Measurements from ENCODE around the gene EPHB4. TPM values are rescaled to one million over a fixed set of nuclear protein-coding genes. Genes with fewer than 3 reads are reported as not detected.

Gene EPHB4
- total and polyA plus RNA-seq, 10 of the 15 experiments (the other 5 are each of a cell fraction or from before 2014, with no cell fraction given), result 0.32 to 0.85 (median 0.48) TPM; not detected in 4

- ChIA-PET SMC1A (ENCODE audit: uncharacterized antibody, unreplicated experiment) (interaction anchor here (1.1 kb wide), 1 partner anchor 25 kb away, joined by 3 read pairs; no protein-coding TSS in a partner anchor), RAD21 (ENCODE audit: unreplicated experiment) (no interaction called here), POLR2A (no interaction called here), CTCF (no interaction called here)
- no peak overlapping the region for H3K27ac ChIP-seq (ENCODE audit: control insufficient read depth, insufficient read depth)
- H3K36me3 ChIP-seq (ENCODE audit: control insufficient read depth in 2 of 2, insufficient read depth in 2 of 2, low read length in 1 of 2), result no peaks in the 10 kb centered on the region
- no peaks in the 10 kb centered on the region for H4K20me1 ChIP-seq (ENCODE audit: control insufficient read depth, insufficient read depth)
- no peaks in the 10 kb centered on the region for H3K4me1 ChIP-seq (ENCODE audit: control insufficient read depth, insufficient read depth, low read length)
- peaks cover 12 to 14% of the 10 kb centered on the region in 2 experiments; a peak in 3 of 4 replicates for H3K27me3 ChIP-seq (replicated peaks in 1 of 2; ENCODE audit: control insufficient read depth in 2 of 2, insufficient read depth in 2 of 2, low read length in 1 of 2)
- WGBS (ENCODE audit: insufficient coverage, insufficient replicate concordance, low lambda C conversion rate, missing lambda C conversion rate), result 67% methylated on average over 16 of the region's 16 CpGs
- in situ Hi-C loops (cut with MboI), result no loop called here
- no peak overlapping the region for H3K9ac ChIP-seq (ENCODE audit: control insufficient read depth, insufficient read depth, low read length)
- DNase-seq (ENCODE audit: low read depth, low spot score), result no peak
- no peaks in the 10 kb centered on the region for H3K9me3 ChIP-seq (replicated peaks; ENCODE audit: control insufficient read depth, insufficient read depth, low read length)
- H2AFZ ChIP-seq (ENCODE audit: control insufficient read depth, low read depth, low read length), result no peak overlapping the region
- intact Hi-C loops (cut with micrococcal nuclease; ENCODE audit: unreplicated experiment), result no loop called here
- H3K4me3 ChIP-seq, result no peak overlapping the region
- FAIRE-seq, result no peak
- no TSS peak for BruUV-seq (replicated peaks)
- no peak overlapping the region for H3K4me2 ChIP-seq (ENCODE audit: control insufficient read depth, insufficient read depth)
- ATAC-seq, result no peak
- no peaks in the 10 kb centered on the region for H3K79me2 ChIP-seq (ENCODE audit: control insufficient read depth, insufficient read depth, low read length)
- TF ChIP-seq REST (IDR thresholded peaks at IDR 0.05; ENCODE audit: low read depth, low read length) (no peak), E4F1 (IDR thresholded peaks at IDR 0.05; ENCODE audit: borderline replicate concordance, partially characterized antibody) (no peak), MAX (IDR thresholded peaks at IDR 0.05; ENCODE audit: low read depth, low read length) (no peak), NR2C1 (IDR thresholded peaks at IDR 0.05) (no peak), CHD4 (IDR thresholded peaks at IDR 0.05) (no peak), CUX1 (IDR thresholded peaks at IDR 0.05; ENCODE audit: insufficient replicate concordance, low read depth, low read length) (no peak), RUNX3 (IDR thresholded peaks at IDR 0.05; ENCODE audit: low read length) (no peak), STAT1 (conservative IDR thresholded peaks at IDR 0.05) (no peak), MXI1 (IDR thresholded peaks at IDR 0.05; ENCODE audit: low read depth, low read length) (no peak), BRCA1 (IDR thresholded peaks at IDR 0.05; ENCODE audit: low read depth, low read length) (no peak), RELA (IDR thresholded peaks at IDR 0.05; ENCODE audit: borderline replicate concordance, partially characterized antibody) (no peak)
These were observed 2.1 kb downstream of the EPHB4 start for GRCh38 chr7:100825215-100825671.
